HepG2 (cell line): ENCODE results near the gene CPEB4. TPM values are rescaled to one million over a fixed set of nuclear protein-coding genes. Genes with fewer than 3 reads are reported as not detected.

Experiments used
- HMG20B ChIP-seq: conservative IDR thresholded peaks from 2 replicates; pipeline ENCODE4 v1.6.1; 2016; ENCODE audit warnings: missing genetic modification reagents, missing compliant biosample characterization
- HMGA1 ChIP-seq: sonication (generic); formaldehyde crosslinking; conservative IDR thresholded peaks from 2 replicates; pipeline ENCODE4 v1.4.0; 2020; ENCODE audit warnings: missing genetic modification reagents
- TBX2 ChIP-seq: sonication (generic); formaldehyde crosslinking; IDR thresholded peaks from 2 replicates; pipeline ENCODE4 v1.5.0; 2020; ENCODE audit warnings: missing genetic modification reagents, mild to moderate bottlenecking, borderline replicate concordance
- ZNF589 ChIP-seq: sonication (generic); formaldehyde crosslinking; conservative IDR thresholded peaks from 2 replicates; pipeline ENCODE4 v1.8.0; 2022; ENCODE audit warnings: mild to moderate bottlenecking, moderate library complexity, missing genetic modification reagents
- ZNF792 ChIP-seq: IDR thresholded peaks from 2 replicates; pipeline ENCODE4 v1.6.1; 2016
- polyA plus RNA-seq, 8 experiments: library from polyadenylated mRNA; depleted of rRNA in 3 of 8; stranded (reverse) in 7 of 8; unstranded in 1 of 8; fragments of >200 nt; fragmentation: Illumina TruSeq in 4 of 8; extraction: Trizol in 4 of 8; gene quantifications; 2 replicates each; pipeline versions ENCODE4 v1.2.1 to v1.2.3, GENCODE V29; 2011 to 2016; ENCODE audit warnings: low read depth in 4 of 8, missing spikeins in 1 of 8, mixed read lengths in 1 of 8; ENCODE audit not compliant: insufficient read depth in 1 of 8
- total RNA-seq, 5 experiments: library from RNA; depleted of rRNA; stranded (reverse); fragments of >200 nt; fragmentation: Illumina TruSeq; extraction: Trizol; gene quantifications; 2 replicates each; pipeline ENCODE4 v1.2.3, GENCODE V29; 2016; ENCODE audit warnings: low read depth in 1 of 5
- TF ChIP-seq, protein P1 (sequence below), 2 experiments: sonication (generic) in 1 of 2; formaldehyde crosslinking in 1 of 2; IDR thresholded peaks; 2 replicates each; pipeline versions ENCODE4 v1.4.0 to v1.6.1; 2016 to 2020; ENCODE audit warnings: borderline replicate concordance in 1 of 2, low read depth in 1 of 2, mild to moderate bottlenecking in 1 of 2, missing genetic modification reagents in 1 of 2
- TF ChIP-seq, protein P2 (sequence below): sonication (generic); formaldehyde crosslinking; conservative IDR thresholded peaks from 2 replicates; pipeline ENCODE4 v1.8.0; 2022; ENCODE audit warnings: low read depth, missing genetic modification reagents
- TF ChIP-seq, protein P3 (sequence below): sonication (generic); formaldehyde crosslinking; conservative IDR thresholded peaks from 2 replicates; pipeline ENCODE4 v1.8.1; 2023; ENCODE audit warnings: missing genetic modification reagents
- TF ChIP-seq, protein P4 (sequence below), 2 experiments: fragments of 450-650 bp in 1 of 2; sonication (generic) in 1 of 2; formaldehyde crosslinking in 1 of 2; IDR thresholded peaks; 2 replicates each; pipeline versions ENCODE4 v1.6.1 to v1.8.0; 2016 to 2022; ENCODE audit warnings: antibody characterized with exemption in 1 of 2, mild to moderate bottlenecking in 1 of 2, missing genetic modification reagents in 1 of 2

CPEB4 gene
- total and polyA plus RNA-seq, 2 of the 13 experiments (the other 11 are each of a cell fraction or from before 2014, with no cell fraction given), result 7.7 to 26.7 TPM

DNA sequence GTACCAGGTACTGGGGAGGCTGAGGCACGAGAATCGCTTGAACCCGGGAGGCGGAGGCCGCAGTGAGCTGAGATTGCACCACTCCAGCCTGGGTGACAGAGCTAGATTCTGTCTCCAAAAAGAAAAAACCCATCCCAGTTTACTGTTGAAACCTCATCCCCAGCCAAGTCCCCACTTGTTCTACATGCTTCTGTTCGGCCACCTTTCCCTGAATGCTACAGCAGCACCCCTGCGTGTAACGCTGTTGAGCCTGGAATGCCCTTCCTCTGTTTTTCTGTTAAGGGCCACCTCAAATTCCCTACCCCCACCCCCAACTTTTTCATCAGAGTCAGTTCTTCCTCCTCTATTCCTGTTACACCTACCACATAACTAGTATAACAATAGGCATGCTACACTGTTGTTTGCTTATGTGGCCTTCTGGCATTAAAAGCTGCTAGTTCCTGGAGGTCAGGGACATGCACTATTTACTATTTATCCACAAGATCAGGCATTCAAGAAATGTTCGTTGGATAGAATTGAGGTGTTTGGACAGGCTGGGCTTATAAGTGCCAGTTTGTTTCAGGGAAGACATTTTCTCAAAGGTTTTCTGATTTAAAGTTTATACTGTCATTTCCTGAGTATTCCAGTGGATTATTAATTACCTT lies 53.7 kb downstream of the CPEB4 start (continued):
- TF ChIP-seq, protein P1, sequence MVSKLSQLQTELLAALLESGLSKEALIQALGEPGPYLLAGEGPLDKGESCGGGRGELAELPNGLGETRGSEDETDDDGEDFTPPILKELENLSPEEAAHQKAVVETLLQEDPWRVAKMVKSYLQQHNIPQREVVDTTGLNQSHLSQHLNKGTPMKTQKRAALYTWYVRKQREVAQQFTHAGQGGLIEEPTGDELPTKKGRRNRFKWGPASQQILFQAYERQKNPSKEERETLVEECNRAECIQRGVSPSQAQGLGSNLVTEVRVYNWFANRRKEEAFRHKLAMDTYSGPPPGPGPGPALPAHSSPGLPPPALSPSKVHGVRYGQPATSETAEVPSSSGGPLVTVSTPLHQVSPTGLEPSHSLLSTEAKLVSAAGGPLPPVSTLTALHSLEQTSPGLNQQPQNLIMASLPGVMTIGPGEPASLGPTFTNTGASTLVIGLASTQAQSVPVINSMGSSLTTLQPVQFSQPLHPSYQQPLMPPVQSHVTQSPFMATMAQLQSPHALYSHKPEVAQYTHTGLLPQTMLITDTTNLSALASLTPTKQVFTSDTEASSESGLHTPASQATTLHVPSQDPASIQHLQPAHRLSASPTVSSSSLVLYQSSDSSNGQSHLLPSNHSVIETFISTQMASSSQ (IDR thresholded peaks at IDR 0.05; ENCODE audit: low read depth), result peak; percentile 61; the same call in 1 of the 2 replicates
- TF ChIP-seq, protein P1 (CRISPR knock-in tag; IDR thresholded peaks at IDR 0.05; ENCODE audit: borderline replicate concordance), result peak; percentile 72; the same call in 1 of the 2 replicates
- TF ChIP-seq, protein P2, sequence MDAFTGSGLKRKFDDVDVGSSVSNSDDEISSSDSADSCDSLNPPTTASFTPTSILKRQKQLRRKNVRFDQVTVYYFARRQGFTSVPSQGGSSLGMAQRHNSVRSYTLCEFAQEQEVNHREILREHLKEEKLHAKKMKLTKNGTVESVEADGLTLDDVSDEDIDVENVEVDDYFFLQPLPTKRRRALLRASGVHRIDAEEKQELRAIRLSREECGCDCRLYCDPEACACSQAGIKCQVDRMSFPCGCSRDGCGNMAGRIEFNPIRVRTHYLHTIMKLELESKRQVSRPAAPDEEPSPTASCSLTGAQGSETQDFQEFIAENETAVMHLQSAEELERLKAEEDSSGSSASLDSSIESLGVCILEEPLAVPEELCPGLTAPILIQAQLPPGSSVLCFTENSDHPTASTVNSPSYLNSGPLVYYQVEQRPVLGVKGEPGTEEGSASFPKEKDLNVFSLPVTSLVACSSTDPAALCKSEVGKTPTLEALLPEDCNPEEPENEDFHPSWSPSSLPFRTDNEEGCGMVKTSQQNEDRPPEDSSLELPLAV (CRISPR knock-in tag), result no peak
- TF ChIP-seq HMGA1, result no peak
- TF ChIP-seq, protein P3, sequence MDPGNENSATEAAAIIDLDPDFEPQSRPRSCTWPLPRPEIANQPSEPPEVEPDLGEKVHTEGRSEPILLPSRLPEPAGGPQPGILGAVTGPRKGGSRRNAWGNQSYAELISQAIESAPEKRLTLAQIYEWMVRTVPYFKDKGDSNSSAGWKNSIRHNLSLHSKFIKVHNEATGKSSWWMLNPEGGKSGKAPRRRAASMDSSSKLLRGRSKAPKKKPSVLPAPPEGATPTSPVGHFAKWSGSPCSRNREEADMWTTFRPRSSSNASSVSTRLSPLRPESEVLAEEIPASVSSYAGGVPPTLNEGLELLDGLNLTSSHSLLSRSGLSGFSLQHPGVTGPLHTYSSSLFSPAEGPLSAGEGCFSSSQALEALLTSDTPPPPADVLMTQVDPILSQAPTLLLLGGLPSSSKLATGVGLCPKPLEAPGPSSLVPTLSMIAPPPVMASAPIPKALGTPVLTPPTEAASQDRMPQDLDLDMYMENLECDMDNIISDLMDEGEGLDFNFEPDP, result 0 out of 2 replicates have a peak, but pooled peaks have one; percentile 45
- peak; percentile 94 for TF ChIP-seq TBX2 (CRISPR knock-in tag)
- peak; percentile 65 for TF ChIP-seq ZNF792
- TF ChIP-seq ZNF589 (CRISPR knock-in tag), result no peak
- 0 out of 2 replicates have a peak, but pooled peaks have one; percentile 69 for TF ChIP-seq HMG20B (CRISPR knock-in tag)
- TF ChIP-seq, protein P4, sequence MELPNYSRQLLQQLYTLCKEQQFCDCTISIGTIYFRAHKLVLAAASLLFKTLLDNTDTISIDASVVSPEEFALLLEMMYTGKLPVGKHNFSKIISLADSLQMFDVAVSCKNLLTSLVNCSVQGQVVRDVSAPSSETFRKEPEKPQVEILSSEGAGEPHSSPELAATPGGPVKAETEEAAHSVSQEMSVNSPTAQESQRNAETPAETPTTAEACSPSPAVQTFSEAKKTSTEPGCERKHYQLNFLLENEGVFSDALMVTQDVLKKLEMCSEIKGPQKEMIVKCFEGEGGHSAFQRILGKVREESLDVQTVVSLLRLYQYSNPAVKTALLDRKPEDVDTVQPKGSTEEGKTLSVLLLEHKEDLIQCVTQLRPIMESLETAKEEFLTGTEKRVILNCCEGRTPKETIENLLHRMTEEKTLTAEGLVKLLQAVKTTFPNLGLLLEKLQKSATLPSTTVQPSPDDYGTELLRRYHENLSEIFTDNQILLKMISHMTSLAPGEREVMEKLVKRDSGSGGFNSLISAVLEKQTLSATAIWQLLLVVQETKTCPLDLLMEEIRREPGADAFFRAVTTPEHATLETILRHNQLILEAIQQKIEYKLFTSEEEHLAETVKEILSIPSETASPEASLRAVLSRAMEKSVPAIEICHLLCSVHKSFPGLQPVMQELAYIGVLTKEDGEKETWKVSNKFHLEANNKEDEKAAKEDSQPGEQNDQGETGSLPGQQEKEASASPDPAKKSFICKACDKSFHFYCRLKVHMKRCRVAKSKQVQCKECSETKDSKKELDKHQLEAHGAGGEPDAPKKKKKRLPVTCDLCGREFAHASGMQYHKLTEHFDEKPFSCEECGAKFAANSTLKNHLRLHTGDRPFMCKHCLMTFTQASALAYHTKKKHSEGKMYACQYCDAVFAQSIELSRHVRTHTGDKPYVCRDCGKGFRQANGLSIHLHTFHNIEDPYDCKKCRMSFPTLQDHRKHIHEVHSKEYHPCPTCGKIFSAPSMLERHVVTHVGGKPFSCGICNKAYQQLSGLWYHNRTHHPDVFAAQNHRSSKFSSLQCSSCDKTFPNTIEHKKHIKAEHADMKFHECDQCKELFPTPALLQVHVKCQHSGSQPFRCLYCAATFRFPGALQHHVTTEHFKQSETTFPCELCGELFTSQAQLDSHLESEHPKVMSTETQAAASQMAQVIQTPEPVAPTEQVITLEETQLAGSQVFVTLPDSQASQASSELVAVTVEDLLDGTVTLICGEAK (IDR thresholded peaks at IDR 0.05), result no peak
- TF ChIP-seq, protein P4 (CRISPR knock-in tag; IDR thresholded peaks at IDR 0.05), result no peak
